Activated CD8-positive, alpha-beta memory T cell treated with anti-CD3 and anti-CD28 coated beads for 1 hour (primary cell): ENCODE results near the gene LTK.
"Not testable (repeated sequence)": the region's sequence is repeated elsewhere in the genome, so short reads cannot be mapped to it uniquely, and the experiment has no call there.

Experiments used
- DNase-seq, 2 donors: peaks; one replicate each; pipeline ENCODE4 v3.0.0-alpha.2; 2020; ENCODE audit warnings: low read depth in 1 of 2; ENCODE audit errors: extremely low read depth in 1 of 2

The LTK gene

GRCh38 chr15:41480396-41481140 is 33.1 kb downstream of the LTK start:
- no peak for DNase-seq

- no peak for DNase-seq
Observed at GRCh38 chr15:41476416-41477048, 37.1 kb downstream of the LTK start.

GRCh38 chr15:41474941-41475340 is 38.7 kb downstream of the LTK start:
- no peak for DNase-seq

GRCh38 chr15:41474436-41474835 is 39.2 kb downstream of the LTK start:
- DNase-seq = no peak

GRCh38 chr15:41473418-41473817 is 40.2 kb downstream of the LTK start:
- DNase-seq = no peak

- DNase-seq = not testable (repeated sequence)
Observed at GRCh38 chr15:41469644-41470043, 44.0 kb downstream of the LTK start.

GRCh38 chr15:41466711-41467110 is 46.9 kb downstream of the LTK start:
- DNase-seq = no peak

- DNase-seq = no peak
Observed at GRCh38 chr15:41465822-41466421, 47.7 kb downstream of the LTK start.

- DNase-seq = no peak
Observed at GRCh38 chr15:41464889-41465580, 48.6 kb downstream of the LTK start.

- no peak for DNase-seq
Observed at GRCh38 chr15:41462084-41462795, 51.4 kb downstream of the LTK start.
